Small intestine (tissue), 7 donors: ENCODE data around the gene RAD54L. TPM values are rescaled to one million over a fixed set of nuclear protein-coding genes. Genes with fewer than 3 reads are reported as not detected.

Source experiments
- DNase-seq, 2 donors: peaks; one replicate each; pipeline versions ENCODE4 v3.0.0 to v3.0.0-alpha.2; 2013
- FAIRE-seq: peaks from 2 replicates; lab custom pipeline; 2012; peaks lifted over from hg19 to GRCh38; lab: Jason Lieb, UNC
- H3K27ac ChIP-seq, 3 donors: one replicate each; pipeline ENCODE4 v1.5.1; 2013; ENCODE audit warnings: low read length in 2 of 3, mild to moderate bottlenecking in 2 of 3, control low read depth in 1 of 3, inconsistent platforms in 1 of 3, low read depth in 1 of 3, moderate library complexity in 1 of 3
- H3K27me3 ChIP-seq, 3 donors: one replicate each; pipeline ENCODE4 v1.6.1; 2013; ENCODE audit warnings: low read length in 3 of 3, inconsistent platforms in 1 of 3; ENCODE audit not compliant: control insufficient read depth in 3 of 3, insufficient read depth in 3 of 3
- H3K36me3 ChIP-seq, 3 donors: one replicate each; pipeline ENCODE4 v1.6.1; 2013; ENCODE audit warnings: low read length in 3 of 3, inconsistent platforms in 1 of 3, low read depth in 1 of 3, mild to moderate bottlenecking in 1 of 3, moderate library complexity in 1 of 3; ENCODE audit not compliant: control insufficient read depth in 3 of 3, insufficient read depth in 2 of 3
- H3K4me1 ChIP-seq, 3 donors: one replicate each; pipeline ENCODE4 v1.6.1; 2013; ENCODE audit warnings: low read length in 2 of 3, inconsistent platforms in 1 of 3, low read depth in 1 of 3, mild to moderate bottlenecking in 1 of 3, moderate library complexity in 1 of 3; ENCODE audit not compliant: control insufficient read depth in 3 of 3, insufficient read depth in 2 of 3
- H3K4me3 ChIP-seq, 3 donors: one replicate each; pipeline ENCODE4 v1.5.1; 2013; ENCODE audit warnings: low read length in 3 of 3, control low read depth in 1 of 3, inconsistent platforms in 1 of 3, low read depth in 1 of 3, mild to moderate bottlenecking in 1 of 3, moderate library complexity in 1 of 3
- H3K9me3 ChIP-seq, 2 donors: one replicate each; pipeline ENCODE4 v1.6.1; 2013; ENCODE audit warnings: low read depth in 1 of 2, low read length in 1 of 2; ENCODE audit not compliant: control insufficient read depth in 2 of 2, insufficient read depth in 1 of 2
- WGBS, 3 donors: extraction: QIAGEN DNeasy Blood & Tissue Kit; methylation state at CpG; one replicate each; pipeline ENCODE4 v1.1.7; 2013; 5-methylcytosine and 5-hydroxymethylcytosine counted together
- polyA plus RNA-seq, 4 donors: library from polyadenylated mRNA; stranded (reverse) in 3 of 4; unstranded in 1 of 4; fragments of 200-250 nt in 3 of 4; fragments of 120-200 nt in 1 of 4; gene quantifications; one replicate each; pipeline versions ENCODE4 v1.2.1 to v1.2.3, GENCODE V29; 2013
- donor health status: healthy with polysubstance abuse.
- donor health status: control.
- donor health status: control.
- donor health status: Bipolar disorder and iron deficiency.
- donor health status: healthy.

RAD54L gene
- polyA plus RNA-seq, 4 donors: 1.9 to 9.7 (median 3.9) TPM

DNA sequence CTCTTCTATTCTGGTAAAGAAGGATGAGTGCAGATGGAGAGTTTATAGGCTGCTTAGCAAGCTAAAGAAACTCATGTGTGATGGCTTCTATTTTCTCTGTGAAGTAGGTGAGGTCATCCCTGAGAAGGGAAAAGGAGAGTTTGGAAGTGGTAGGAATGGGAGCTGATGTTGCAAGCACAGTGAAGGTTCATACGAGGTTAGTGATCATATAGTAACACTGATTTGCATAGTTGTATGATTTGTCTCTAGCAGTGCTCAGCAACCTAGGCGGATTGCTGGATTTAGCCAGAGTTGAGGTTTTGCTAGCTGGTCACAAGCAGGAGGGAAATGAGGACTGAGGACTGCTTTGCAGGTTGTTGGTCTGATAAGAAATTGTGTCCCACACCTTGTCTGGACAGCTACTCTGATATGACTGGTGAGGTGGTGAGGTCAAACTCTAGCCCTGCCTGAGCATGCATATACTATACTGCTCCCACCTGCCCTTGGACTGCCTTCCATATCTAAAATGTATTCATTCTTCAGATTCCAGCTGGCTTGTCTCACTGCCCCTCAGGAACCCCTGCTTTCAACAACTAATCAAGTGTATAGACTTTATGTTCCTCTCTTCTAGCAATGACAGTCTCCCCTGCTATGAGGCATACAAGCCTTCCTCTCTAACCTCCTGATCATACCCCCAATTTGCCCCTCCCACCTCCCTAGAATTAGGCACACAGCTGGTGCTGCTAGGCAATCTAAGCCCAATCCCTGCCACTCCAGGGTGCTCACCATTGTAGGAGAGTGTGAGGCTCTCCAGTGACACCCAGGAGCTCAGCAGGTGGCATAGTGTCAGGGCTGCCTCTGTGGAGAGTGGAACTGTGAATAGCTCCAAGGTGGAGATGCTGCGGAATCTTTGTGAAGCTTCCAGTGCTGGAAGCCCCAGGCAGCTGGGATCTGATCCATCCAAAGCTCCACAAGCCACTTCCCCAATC, 37.3 kb downstream of the RAD54L start:
- 78 to 83% (median 82%) methylated on average over 3 of the region's 3 CpGs for WGBS, 3 donors

DNA sequence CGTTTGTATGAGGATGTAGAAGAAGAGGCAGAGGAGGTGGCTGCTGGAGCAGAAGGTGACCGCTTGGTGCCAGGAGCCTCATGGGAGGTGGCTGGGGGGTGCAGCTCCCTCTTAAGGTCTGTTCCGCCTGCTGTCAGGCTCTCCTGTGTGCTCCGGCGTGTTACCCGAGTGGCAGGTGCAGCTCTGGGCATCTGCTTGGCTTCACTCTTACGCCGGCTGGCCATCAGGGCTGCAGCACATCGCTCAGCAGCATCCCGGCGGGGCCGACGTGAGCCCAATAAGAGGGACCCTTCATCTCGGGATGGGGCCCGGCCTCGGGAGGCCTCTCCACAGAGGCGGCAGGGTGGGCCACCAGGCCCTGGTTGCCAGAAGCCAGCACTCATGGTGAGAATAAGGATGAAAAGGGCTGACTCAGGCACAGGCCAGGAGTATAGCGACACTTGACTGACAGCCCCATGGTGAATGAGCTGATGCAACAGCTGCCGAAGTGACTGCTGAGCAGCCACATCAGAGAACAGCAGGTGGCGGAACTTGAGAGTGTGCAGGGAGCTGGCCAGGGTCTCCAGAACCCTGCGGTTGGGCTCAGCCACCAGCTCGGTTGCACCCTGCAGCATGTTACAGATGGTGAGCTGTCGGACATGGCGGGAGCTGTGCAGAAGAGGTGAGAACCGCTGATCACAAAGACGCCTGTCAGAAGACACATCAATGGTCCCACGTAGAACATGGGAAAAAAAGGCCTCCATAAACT, 38.3 kb downstream of the RAD54L start:
- FAIRE-seq (no peak), DNase-seq (no peak)
- Histone ChIP-seq H3K27me3 (no peaks in the 10 kb centered on the region), H3K4me3 (no peak overlapping the region), H3K9me3 (no peaks in the 10 kb centered on the region), H3K27ac (no peak overlapping the region), H3K4me1 (peaks cover 0 to 8% (median 0%) of the 10 kb centered on the region in 3 donors), H3K36me3 (peaks cover 3 to 57% (median 15%) of the 10 kb centered on the region in 3 donors)
- 89 to 91% (median 89%) methylated on average over 26 to 27 of the region's 27 CpGs for WGBS, 3 donors

More for the DNA sequence above, 37.3 kb downstream of the RAD54L start:
- DNase-seq (peak in 1 of 2 donors; percentile 40), FAIRE-seq (no peak)
- Histone ChIP-seq H3K4me1 (peaks cover 0 to 8% (median 0%) of the 10 kb centered on the region in 3 donors), H3K4me3 (no peak overlapping the region), H3K27me3 (no peaks in the 10 kb centered on the region), H3K36me3 (peaks cover 3 to 58% (median 15%) of the 10 kb centered on the region in 3 donors), H3K27ac (no peak overlapping the region), H3K9me3 (no peaks in the 10 kb centered on the region)

DNA sequence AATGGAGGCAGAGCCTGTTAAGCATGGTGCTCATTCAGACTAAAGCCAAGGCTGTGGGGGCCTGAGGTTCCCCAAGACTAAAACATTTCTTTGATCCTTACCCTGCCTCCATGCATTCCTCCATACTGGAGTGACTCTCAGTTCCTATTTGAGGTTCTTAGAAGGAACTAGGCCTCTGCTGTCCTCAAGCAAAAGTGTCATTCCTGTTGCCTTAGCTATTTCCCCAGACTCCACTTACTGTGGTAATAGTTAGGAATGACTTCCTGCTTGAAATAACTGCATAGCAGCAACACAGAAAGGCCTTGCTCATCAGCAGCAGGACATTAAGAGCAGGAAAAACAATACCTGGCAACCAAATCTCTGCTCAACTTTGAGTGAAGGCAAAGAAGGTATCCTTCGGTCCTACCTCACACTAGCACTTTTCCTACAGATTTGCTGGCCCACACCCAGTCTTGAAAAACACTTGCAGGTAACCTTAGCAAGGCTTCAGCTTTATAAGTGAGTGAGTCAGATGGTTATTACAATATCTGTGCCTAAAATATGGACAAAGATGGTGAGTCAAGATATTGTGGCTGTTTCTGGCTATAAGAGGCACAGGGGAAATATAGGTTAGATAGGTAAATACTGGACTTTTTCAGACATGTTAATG, 41.0 kb downstream of the RAD54L start:
- DNase-seq (no peak), FAIRE-seq (no peak)
- Histone ChIP-seq H3K9me3 (no peaks in the 10 kb centered on the region), H3K27ac (no peak overlapping the region), H3K36me3 (peaks cover 3 to 59% (median 19%) of the 10 kb centered on the region in 3 donors), H3K4me1 (peaks cover 0 to 8% (median 0%) of the 10 kb centered on the region in 3 donors), H3K4me3 (no peak overlapping the region), H3K27me3 (no peaks in the 10 kb centered on the region)
- 83 to 93% (median 88%) methylated on average over 1 of the region's 1 CpG for WGBS, 3 donors

DNA sequence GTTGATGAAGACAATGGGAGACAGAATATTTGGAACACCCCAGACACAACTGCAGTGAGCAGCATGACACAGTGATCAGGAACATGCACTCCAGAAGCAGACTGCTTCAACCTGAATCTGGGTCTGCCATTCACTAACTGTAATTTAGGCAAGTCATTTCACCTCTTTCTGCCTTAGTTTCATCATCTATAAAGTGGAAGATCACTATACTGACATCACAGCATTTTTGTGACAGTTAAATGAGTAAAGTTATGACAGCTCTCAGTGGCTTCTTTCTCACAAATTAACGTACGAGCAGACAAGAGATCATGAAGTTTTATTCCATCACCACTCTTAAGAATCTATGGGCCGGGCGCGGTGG, 41.6 kb downstream of the RAD54L start:
- H3K4me1 ChIP-seq: peaks cover 0 to 8% (median 0%) of the 10 kb centered on the region in 3 donors
- no peak for FAIRE-seq
- no peak for DNase-seq
- H3K27me3 ChIP-seq: no peaks in the 10 kb centered on the region
- H3K36me3 ChIP-seq: peaks cover 3 to 62% (median 19%) of the 10 kb centered on the region in 3 donors
- 95 to 97% (median 96%) methylated on average over 5 of the region's 5 CpGs for WGBS, 3 donors
- no peaks in the 10 kb centered on the region for H3K9me3 ChIP-seq
- no peak overlapping the region for H3K4me3 ChIP-seq
- no peak overlapping the region for H3K27ac ChIP-seq

DNA sequence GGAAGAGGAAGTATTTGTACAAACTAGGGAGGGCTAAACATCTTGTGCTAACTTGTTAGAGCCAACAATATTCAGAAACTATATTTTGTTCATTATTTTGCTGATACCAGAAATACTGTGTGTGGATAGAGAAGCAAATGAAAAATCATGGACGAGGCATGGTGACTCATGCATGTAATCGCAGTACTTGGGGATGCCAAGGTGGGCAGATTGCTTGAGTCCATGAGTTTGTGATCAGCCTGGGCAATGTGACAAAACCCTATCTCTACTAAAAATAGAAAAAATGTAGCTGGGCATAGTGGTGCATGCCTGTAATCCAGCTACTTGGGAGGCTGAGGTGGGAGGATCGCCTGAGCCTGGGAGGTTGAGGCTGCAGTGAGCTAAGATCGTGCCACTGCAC, 42.4 kb downstream of the RAD54L start:
- Histone ChIP-seq H3K27me3 (no peaks in the 10 kb centered on the region), H3K4me1 (peaks cover 0 to 8% (median 0%) of the 10 kb centered on the region in 3 donors), H3K9me3 (no peaks in the 10 kb centered on the region), H3K36me3 (peaks cover 3 to 67% (median 21%) of the 10 kb centered on the region in 3 donors), H3K4me3 (no peak overlapping the region), H3K27ac (no peak overlapping the region)
- no peak for DNase-seq
- FAIRE-seq: no peak
- 96 to 98% (median 96%) methylated on average over 4 of the region's 4 CpGs for WGBS, 3 donors

GRCh38 chr1:46295306-46295705, 47.7 kb downstream of the RAD54L start:
- H3K4me1 ChIP-seq: peaks cover 0 to 8% (median 0%) of the 10 kb centered on the region in 3 donors
- no peaks in the 10 kb centered on the region for H3K27me3 ChIP-seq
- H3K27ac ChIP-seq: no peak overlapping the region
- 94 to 98% (median 97%) methylated on average over 2 of the region's 2 CpGs for WGBS, 3 donors
- no peak overlapping the region for H3K4me3 ChIP-seq
- DNase-seq (no peak), FAIRE-seq (no peak)
- H3K9me3 ChIP-seq: no peaks in the 10 kb centered on the region
- H3K36me3 ChIP-seq: peaks cover 2 to 53% (median 18%) of the 10 kb centered on the region in 3 donors

DNA sequence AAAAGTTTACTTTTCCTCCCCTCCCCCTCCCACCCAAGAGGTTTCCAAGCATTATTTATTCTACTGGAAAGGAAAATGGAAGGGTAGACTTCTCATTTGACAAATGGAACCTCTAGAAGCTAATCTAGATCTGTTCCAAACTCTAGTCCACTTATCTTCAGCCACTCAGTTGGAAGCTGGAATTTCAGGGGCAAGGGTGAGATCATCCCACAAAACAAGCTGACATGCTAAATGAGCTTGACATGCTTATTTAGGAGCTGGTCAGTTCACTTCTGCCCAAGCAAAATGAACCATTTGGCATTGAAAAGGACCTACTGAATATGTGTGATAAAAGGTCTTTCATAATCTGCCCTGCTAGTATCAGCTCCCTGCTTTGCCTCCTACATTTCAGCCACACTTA, 50.8 kb downstream of the RAD54L start:
- Histone ChIP-seq H3K27me3 (no peaks in the 10 kb centered on the region), H3K4me1 (peaks cover 0 to 19% (median 5%) of the 10 kb centered on the region in 3 donors), H3K27ac (no peak overlapping the region), H3K9me3 (no peaks in the 10 kb centered on the region), H3K36me3 (peaks cover 2 to 33% (median 14%) of the 10 kb centered on the region in 3 donors), H3K4me3 (no peak overlapping the region)
- FAIRE-seq: no peak
- DNase-seq: no peak
